GM18867 (cell line): Measurements from ENCODE around the gene SH2D3A.

Experiments used
- ATAC-seq: cut with Tn5 transposase; IDR thresholded peaks from one replicate; pipeline ENCODE4 v1.9.1; 2021; ENCODE audit warnings: mild to moderate bottlenecking, moderate library complexity; ENCODE audit not compliant: unreplicated experiment

The SH2D3A gene

GRCh38 chr19:6738787-6739389 is 28.3 kb downstream of the SH2D3A start:
- no peak for ATAC-seq

DNA sequence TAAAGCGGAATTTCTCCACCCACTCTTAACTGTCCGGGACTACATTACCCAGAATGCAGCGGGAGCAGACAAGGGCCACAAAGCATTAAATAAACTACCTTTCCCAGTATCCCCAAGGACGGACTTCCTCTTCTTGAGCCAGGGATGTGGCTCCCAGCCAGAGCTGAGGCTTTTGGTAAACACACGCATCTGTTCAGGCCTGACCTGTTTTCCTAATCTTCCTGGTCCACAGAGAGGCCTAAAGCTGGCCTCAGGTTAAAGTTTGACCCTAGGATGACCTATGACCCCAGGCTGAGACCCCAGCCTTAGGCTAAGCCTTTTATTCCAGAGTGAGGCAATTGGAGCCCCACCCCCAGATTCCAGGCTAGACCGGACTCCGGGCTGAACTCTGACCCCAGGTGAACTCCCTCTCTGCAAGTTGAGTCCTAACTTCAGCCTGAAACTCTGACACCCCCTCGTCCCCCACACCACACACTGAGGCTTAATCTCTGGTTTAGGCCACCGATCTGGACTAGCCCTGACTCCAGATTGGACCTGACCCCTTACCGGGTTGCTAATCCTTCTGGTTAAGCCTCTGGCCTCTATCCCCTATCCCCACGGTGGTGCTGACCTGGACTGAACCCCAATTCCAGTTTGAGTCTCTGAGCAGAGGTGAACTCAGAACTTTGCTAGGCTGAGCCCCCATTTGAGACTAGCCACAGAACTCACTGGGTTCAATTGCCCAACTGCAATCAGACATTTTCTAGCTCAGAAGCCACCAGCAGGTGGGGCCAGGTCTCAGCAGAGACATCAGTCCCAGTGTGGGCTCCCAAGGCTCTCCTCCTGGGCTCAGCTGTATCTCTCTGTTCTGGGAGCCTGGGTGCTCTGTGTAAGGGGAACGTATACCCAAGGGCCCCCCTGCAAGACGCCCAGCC is 29.1 kb downstream of the SH2D3A start:
- no peak for ATAC-seq

DNA sequence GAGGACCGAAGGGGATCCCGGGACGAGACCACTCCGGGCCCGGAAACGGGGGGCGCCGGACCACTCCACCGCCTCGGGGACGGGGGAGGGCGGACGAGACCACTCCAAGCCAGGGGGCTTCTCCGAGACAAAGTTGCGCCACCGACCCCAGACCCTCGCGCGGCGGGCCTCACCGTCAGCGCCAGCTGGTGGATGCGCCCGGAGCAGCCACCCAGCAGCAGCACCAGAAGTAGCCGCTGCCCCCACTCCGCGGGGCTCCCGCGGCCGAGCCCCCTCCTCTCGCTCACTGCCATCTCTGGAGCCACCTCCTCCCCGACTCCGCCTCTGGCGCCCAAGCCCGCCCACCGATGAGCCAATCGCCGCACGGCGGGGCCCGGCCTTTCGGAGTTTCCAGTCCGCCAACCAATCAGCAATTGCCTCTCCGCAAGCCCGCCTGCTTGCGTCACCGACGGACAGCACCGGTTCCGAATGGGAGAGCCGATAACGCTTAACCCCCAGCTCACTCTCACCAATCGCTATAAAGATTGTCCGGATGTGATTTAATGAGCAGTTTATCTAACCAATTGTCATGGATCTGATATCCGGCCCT is 29.9 kb downstream of the SH2D3A start, which contains the start of gene GPR108:
Gene GPR108 (minus strand): TSS at position 297 of the 589 bp plus-strand sequence. CDS start 4 bp downstream, at position 293.
- peak; percentile 66 for ATAC-seq

GRCh38 chr19:6736917-6737283 is 30.3 kb downstream of the SH2D3A start:
- ATAC-seq, result no peak

DNA sequence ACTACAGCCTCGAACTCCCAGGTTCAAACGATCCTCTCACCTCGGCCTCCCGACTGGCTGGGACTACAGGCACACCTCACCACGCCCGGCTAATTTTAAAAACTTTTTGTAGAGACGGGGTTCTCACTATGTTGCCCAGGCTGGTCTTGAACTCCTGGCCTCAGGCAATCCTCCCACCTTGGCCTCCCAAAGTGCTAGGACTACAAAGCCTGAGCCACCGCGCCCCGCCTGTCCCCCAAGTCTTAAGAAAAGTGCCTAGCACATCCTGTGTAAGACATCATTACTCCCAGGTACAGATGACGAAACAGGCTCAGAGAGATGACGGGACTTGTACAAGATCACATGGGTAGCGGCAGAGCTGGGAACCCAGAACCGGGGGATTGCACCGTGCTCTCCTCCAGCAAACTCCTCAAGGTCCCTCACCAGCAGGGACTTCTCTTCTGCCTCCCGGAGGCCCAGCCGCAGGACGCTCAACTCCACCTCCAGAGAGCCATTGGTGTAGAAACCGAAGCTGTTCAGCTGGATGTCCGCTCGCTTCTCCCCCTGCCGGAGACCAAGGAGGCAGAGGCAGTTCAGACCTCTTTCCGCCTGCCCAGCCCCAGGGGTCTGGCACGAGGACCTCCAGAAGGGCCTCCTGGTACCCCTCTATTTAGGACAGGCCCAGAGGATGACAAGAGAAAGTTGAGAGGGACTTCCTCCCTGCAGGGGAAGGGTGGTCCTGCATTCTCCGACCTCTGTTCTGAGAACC is 30.9 kb downstream of the SH2D3A start:
- peak; percentile 19 for ATAC-seq

GRCh38 chr19:6735181-6735911 is 31.9 kb downstream of the SH2D3A start:
- ATAC-seq, result no peak

- no peak for ATAC-seq
Measured at GRCh38 chr19:6734096-6734696, 33.0 kb downstream of the SH2D3A start.

DNA sequence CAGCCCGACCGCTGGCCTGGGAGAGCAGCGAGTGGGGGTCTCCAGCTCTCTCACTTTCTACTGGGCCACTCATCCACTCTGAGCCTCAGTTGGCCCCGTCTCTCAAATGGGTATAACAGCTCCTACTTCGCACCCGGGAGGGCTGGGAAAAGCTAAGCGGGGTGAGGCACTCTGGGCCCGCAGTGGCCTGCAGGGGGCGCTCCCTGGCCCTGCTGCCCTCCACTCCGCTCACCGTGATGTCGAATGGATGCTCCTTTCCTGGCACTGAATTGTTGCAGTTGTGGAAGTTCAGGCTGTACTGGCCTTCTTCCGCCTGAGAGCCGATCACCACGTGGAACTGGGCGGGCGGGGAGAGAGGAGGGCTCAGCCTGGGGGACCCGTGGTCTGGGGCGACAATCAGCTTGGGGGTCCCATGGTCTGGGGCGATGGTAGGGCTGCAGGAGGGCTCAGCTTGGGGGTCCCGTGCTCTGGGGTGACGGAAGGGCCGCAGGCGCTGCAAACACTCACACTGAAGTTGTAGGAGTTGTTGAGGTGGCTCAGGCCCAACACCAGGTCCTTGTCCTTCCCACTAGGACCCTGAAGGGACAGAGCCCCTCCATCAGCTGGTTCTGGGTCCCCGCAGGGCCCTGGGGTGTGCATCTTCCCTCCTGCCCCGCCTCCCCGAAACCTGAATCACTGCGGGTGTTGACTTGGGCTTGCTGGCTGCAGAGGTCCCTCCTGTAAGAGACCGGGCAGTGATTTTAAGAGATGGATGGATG is 33.7 kb downstream of the SH2D3A start:
- no peak for ATAC-seq

DNA sequence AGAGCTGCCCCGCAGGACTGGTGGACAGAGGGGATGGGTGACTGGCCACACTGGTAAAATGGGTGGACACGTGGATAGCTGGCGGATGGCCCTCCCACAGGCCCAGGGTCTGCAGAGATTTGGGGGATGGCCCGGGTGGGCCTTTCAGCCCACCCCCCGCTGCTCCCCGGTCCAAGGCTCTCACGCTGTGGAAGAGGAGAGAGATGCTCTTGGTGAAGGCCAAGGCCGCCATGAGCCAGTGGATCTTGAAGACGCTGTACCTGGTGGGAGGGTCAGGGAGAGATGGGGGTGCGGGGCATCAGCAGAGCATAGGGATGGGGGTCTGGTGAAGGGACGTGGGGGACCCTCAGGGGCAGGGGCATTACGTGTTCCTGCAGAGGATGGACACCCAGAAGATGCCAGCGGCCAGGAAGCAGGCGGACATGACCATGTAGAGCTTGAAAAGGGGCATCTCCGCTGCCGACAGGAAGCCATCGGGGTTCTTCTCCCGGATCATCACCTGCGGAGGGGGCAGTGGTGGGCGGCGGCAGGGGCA is 34.4 kb downstream of the SH2D3A start:
- no peak for ATAC-seq

- no peak for ATAC-seq
Measured at GRCh38 chr19:6731822-6732221, 35.4 kb downstream of the SH2D3A start.

GRCh38 chr19:6730941-6731670 is 36.1 kb downstream of the SH2D3A start:
- no peak for ATAC-seq

GRCh38 chr19:6730153-6730804 is 37.0 kb downstream of the SH2D3A start:
- ATAC-seq, result no peak

GRCh38 chr19:6729573-6730152 is 37.6 kb downstream of the SH2D3A start:
- ATAC-seq, result no peak

DNA sequence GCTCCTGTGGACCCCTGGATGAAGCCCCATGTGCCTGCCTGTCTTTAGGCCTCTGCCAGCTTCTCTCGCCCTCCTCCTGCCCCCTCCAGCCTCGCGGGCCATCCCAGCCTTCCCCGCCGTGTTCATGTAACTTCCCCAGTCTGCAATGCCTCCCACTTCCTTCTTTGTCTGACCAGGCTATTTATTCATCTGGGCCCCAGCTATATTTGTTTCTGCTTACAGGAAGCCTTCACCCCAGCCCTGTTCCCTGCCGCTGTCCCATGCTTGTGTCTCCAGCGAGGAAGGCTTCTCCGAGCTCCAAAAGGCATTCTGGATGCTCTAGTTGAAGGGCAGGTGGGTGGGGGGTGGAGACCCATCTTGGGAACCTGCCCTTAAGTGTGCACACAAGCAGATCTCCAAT is 38.9 kb downstream of the SH2D3A start:
- no peak for ATAC-seq

GRCh38 chr19:6725513-6726231 is 41.6 kb downstream of the SH2D3A start:
- no peak for ATAC-seq

GRCh38 chr19:6724631-6725492 is 42.4 kb downstream of the SH2D3A start:
- ATAC-seq, result no peak
